Measurements from ENCODE around the gene SLC37A2. TPM values are rescaled to one million over a fixed set of nuclear protein-coding genes. Genes with fewer than 3 reads are reported as not detected.

The SLC37A2 gene
- total RNA-seq, 1 experiment from 2014 or later, result 5.2 TPM

GRCh38 chr11:125123947-125124617, 61.0 kb downstream of the SLC37A2 start:
- H3K9me3 Mint-ChIP-seq (ENCODE audit: unreplicated experiment), result no peaks in the 10 kb centered on the region
- CTCF ChIA-PET, result interaction anchor here (0.6 to 3.5 kb wide), 9 partner anchors 11 to 153 kb away, joined by 3 to 34 read pairs (median 3); partner anchors contain the start of gene TMEM218
- H3K4me3 Mint-ChIP-seq (ENCODE audit: unreplicated experiment), result no peak overlapping the region
- no peaks in the 10 kb centered on the region for H3K27me3 Mint-ChIP-seq (ENCODE audit: insufficient read depth, unreplicated experiment)
- intact Hi-C loops (cut with micrococcal nuclease), result no loop called here
- POLR2A ChIA-PET, result interaction anchor here (0.6 to 1.3 kb wide), 2 partner anchors 11 to 153 kb away, joined by 3 read pairs; no protein-coding TSS in a partner anchor
- H3K4me1 Mint-ChIP-seq (ENCODE audit: insufficient read depth, unreplicated experiment), result no peaks in the 10 kb centered on the region
- no peak overlapping the region for H3K27ac Mint-ChIP-seq (ENCODE audit: low read depth, unreplicated experiment)
- BruUV-seq (replicated peaks), result no TSS peak
- DNase-seq (ENCODE audit: unreplicated experiment), result peak; percentile 56
- H3K36me3 Mint-ChIP-seq (ENCODE audit: insufficient read depth, unreplicated experiment), result no peaks in the 10 kb centered on the region
- TF ChIP-seq CTCF (IDR thresholded peaks at IDR 0.05; ENCODE audit: unreplicated experiment), result no peak

GRCh38 chr11:125124618-125124992, 61.5 kb downstream of the SLC37A2 start:
- no peaks in the 10 kb centered on the region for H3K9me3 Mint-ChIP-seq (ENCODE audit: unreplicated experiment)
- no peaks in the 10 kb centered on the region for H3K27me3 Mint-ChIP-seq (ENCODE audit: insufficient read depth, unreplicated experiment)
- no peaks in the 10 kb centered on the region for H3K4me1 Mint-ChIP-seq (ENCODE audit: insufficient read depth, unreplicated experiment)
- no peak overlapping the region for H3K4me3 Mint-ChIP-seq (ENCODE audit: unreplicated experiment)
- BruUV-seq (replicated peaks), result no TSS peak
- ChIA-PET CTCF (interaction anchor here (0.6 to 3.5 kb wide), 10 partner anchors 12 to 693 kb away, joined by 3 to 34 read pairs (median 3); partner anchors contain the start of gene TMEM218), POLR2A (interaction anchor here (0.6 to 1.3 kb wide), 2 partner anchors 12 to 153 kb away, joined by 3 read pairs; no protein-coding TSS in a partner anchor)
- intact Hi-C loops (cut with micrococcal nuclease), result no loop called here
- no peak for DNase-seq (ENCODE audit: unreplicated experiment)
- no peak overlapping the region for H3K27ac Mint-ChIP-seq (ENCODE audit: low read depth, unreplicated experiment)
- TF ChIP-seq CTCF (IDR thresholded peaks at IDR 0.05; ENCODE audit: unreplicated experiment), result no peak
- H3K36me3 Mint-ChIP-seq (ENCODE audit: insufficient read depth, unreplicated experiment), result no peaks in the 10 kb centered on the region

GRCh38 chr11:125128450-125128849, 65.3 kb downstream of the SLC37A2 start:
- H3K9me3 Mint-ChIP-seq (ENCODE audit: unreplicated experiment), result no peaks in the 10 kb centered on the region
- intact Hi-C loops (cut with micrococcal nuclease), result no loop called here
- no peak overlapping the region for H3K27ac Mint-ChIP-seq (ENCODE audit: low read depth, unreplicated experiment)
- BruUV-seq (replicated peaks), result no TSS peak
- POLR2A ChIA-PET, result no interaction called here
- H3K27me3 Mint-ChIP-seq (ENCODE audit: insufficient read depth, unreplicated experiment), result no peaks in the 10 kb centered on the region
- CTCF ChIA-PET, result interaction anchor here (0.6 to 1.4 kb wide), 3 partner anchors 67 to 277 kb away, joined by 3 to 4 read pairs (median 4); no protein-coding TSS in a partner anchor
- DNase-seq (ENCODE audit: unreplicated experiment), result peak; percentile 22
- H3K4me1 Mint-ChIP-seq (ENCODE audit: insufficient read depth, unreplicated experiment), result no peaks in the 10 kb centered on the region
- H3K36me3 Mint-ChIP-seq (ENCODE audit: insufficient read depth, unreplicated experiment), result no peaks in the 10 kb centered on the region
- TF ChIP-seq CTCF (IDR thresholded peaks at IDR 0.05; ENCODE audit: unreplicated experiment), result no peak
- no peak overlapping the region for H3K4me3 Mint-ChIP-seq (ENCODE audit: unreplicated experiment)

GRCh38 chr11:125129316-125129993, 66.3 kb downstream of the SLC37A2 start:
- POLR2A ChIA-PET, result interaction anchor here (1.3 kb wide), 1 partner anchor 18 kb away, joined by 4 read pairs; the partner anchor contains the start of gene TMEM218
- Mint-ChIP-seq H3K9me3 (ENCODE audit: unreplicated experiment) (no peaks in the 10 kb centered on the region), H3K27me3 (ENCODE audit: insufficient read depth, unreplicated experiment) (no peaks in the 10 kb centered on the region), H3K4me1 (ENCODE audit: insufficient read depth, unreplicated experiment) (no peaks in the 10 kb centered on the region), H3K27ac (ENCODE audit: low read depth, unreplicated experiment) (no peak overlapping the region), H3K36me3 (ENCODE audit: insufficient read depth, unreplicated experiment) (no peaks in the 10 kb centered on the region), H3K4me3 (ENCODE audit: unreplicated experiment) (no peak overlapping the region)
- no peak for TF ChIP-seq CTCF (IDR thresholded peaks at IDR 0.05; ENCODE audit: unreplicated experiment)
- BruUV-seq (replicated peaks), result no TSS peak
- DNase-seq (ENCODE audit: unreplicated experiment), result no peak
- intact Hi-C loops (cut with micrococcal nuclease), result no loop called here
- CTCF ChIA-PET, result interaction anchor here (0.6 to 1.4 kb wide), 9 partner anchors 11 to 917 kb away, joined by 3 to 11 read pairs (median 4); no protein-coding TSS in a partner anchor

All from MCF 10A (cell line).